SK-MEL-5 (cell line): Measurements from ENCODE around the gene DUSP16. TPM values are rescaled to one million over a fixed set of nuclear protein-coding genes. Genes with fewer than 3 reads are reported as not detected.
A peak's percentile ranks its signal among the peaks of the same experiment; 100 is the strongest.

Experiments
- DNase-seq: peaks from one replicate; pipeline ENCODE4 v3.0.0-alpha.2; 2016; ENCODE audit warnings: low read depth, low spot score
- in situ Hi-C: cut with HindIII; loops from 2 replicates; pipeline ENCODE4 v1.10.0; 2016; ENCODE audit warnings: low sequenced_read_pairs, high pct_unique_total_duplicates, low pct_unique_long_range_greater_than_20kb
- total RNA-seq: library from RNA; depleted of rRNA; stranded (reverse); fragments of >200 nt; shearing (Covaris generic); gene quantifications from 2 replicates; pipeline ENCODE4 v1.2.3, GENCODE V29; 2014

Gene DUSP16
- total RNA-seq, 1 experiment from 2014 or later: 15.1 TPM

DNA sequence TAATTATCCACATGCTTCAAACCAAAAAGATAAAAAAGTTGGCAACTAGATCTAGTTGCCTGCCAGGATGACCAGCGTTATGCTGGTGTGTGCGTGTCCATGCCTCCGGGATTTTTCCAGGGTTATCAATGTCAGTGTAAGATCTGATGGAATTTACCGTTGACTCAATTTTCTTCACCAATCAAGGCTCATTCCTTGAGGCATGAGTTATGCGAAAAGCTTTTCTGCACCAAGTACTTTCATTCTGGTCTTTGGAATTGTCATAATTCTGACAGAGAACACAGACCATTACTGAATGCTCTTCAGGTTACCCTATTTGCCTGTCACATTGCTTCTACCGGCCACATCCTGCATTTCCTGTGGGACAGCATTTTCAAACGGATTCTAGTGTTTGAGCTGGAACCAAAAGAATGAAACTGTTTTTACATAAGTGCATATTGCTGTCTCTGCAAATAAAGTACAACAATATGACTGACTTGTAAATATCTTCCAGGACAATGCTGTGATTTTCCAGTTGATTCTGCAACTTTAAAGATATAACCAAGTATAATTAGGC, 91.8 kb downstream of the DUSP16 start:
- in situ Hi-C loops: no loop called here
- DNase-seq: no peak

- in situ Hi-C loops: no loop called here
Observed at GRCh38 chr12:12469386-12469785, 93.3 kb downstream of the DUSP16 start.

DNA sequence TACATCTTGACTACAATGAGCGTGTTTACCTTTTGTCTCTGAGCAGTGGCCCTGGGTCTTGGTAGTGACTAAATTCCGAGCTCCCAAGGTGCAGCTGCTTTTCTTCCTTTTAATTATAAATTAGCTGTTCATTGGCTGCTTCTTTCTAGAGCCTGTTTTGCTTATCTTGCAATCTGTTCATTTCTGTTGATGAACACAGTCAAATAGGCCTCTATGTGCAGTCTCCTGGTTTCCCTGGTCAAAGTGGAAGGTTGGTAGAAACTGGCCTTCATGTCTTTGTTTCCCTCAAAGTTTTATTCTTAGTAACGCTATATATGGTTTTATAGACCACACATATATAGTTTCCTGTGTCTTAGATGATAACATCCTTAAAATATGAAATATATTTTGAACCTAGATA, 94.1 kb downstream of the DUSP16 start:
- in situ Hi-C loops: no loop called here
- DNase-seq: no peak

More at GRCh38 chr12:12469386-12469785, 93.3 kb downstream of the DUSP16 start:
- DNase-seq: no peak

DNA sequence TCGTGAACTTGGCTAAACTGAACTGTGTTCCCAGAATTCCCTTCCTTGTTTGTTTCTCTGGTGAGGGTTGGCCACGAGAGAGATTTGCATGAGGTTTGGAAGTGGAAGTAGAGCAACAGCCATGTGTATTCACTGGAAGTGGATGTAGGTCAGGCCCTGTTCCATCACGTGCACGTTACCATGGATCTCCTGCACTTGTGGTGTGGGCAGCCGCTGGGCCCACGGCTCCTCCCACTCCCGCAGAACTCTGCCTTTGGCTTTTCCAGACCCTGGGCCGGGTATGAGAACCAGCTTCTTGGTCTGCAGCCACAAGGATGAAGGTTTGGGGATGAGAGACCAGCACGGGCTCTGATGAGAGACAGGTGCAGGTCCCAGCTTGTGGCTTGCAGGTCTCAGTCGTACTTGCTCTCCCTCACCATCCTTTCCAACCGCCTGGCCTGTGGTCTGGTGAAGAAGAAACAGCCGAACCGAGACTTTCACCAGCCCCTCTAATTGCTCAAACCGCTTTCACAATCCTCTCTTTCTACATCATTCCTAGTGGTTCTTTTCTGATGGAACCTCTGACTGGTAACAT, 94.9 kb downstream of the DUSP16 start:
- DNase-seq: no peak
- in situ Hi-C loops: no loop called here

DNA sequence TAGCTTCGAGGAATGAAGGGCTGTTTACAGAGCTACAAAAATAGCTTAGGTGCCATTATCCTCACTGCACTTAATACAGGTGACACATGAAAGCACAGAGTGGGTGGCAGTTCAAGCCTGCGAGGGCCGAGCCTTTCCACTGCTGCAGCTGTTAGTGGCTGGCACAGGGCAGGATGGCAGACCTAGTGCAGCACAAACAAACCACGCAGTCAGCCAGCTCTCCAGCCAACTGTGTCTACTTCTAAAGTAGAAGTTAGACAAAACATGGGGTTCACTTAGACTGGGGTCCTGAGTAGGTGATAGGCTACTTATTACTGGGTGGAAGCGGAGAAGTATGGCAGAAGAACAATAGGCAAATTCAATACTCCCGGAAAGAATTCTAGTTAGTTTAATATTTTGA, 95.4 kb downstream of the DUSP16 start:
- in situ Hi-C loops: no loop called here
- DNase-seq: no peak

- in situ Hi-C loops: no loop called here
- no peak for DNase-seq
Observed at GRCh38 chr12:12466157-12466556, 96.5 kb downstream of the DUSP16 start.

DNA sequence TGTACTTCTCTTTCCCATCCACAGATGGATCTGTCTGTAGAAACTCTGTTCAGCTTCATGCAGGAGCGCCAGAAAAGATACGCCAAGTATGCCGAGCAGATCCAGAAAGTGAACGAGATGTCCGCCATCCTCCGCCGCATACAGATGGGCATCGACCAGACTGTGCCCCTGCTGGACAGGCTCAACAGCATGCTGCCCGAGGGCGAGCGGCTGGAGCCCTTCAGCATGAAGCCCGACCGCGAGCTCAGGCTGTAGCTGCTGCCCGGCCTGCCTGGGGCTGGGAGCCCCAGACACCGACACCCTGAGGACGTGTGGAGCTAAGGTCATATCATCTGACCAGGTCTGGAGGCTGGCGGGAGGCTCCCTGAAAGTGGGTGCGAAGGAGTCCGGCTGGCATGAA, 97.1 kb downstream of the DUSP16 start:
- no peak for DNase-seq
- in situ Hi-C loops: no loop called here

DNA sequence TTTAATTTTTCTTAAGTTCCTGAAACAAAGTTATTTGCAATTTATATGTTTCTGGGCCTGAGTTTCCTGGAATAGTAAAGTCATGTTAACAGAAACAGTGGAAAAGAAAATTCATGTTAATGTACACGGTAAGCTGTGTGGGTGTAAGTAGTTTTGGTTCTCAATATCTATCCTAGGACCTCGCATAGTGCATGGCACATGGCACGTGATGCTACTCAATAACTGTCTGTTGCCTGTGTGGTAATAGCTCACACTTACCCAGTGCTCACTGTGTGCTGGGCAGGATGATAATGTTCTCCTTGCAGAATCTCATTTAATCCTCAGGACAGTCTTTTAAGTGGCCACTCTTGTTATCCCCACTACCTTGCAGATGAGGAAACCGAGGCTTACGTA, 100.7 kb downstream of the DUSP16 start:
- in situ Hi-C loops: no loop called here
- no peak for DNase-seq

- no peak for DNase-seq
- in situ Hi-C loops: no loop called here
Observed at GRCh38 chr12:12460935-12461922, 101.4 kb downstream of the DUSP16 start.

GRCh38 chr12:12456637-12457036, 106.0 kb downstream of the DUSP16 start:
- peak; percentile 86 for DNase-seq
- in situ Hi-C loops: no loop called here

GRCh38 chr12:12454315-12454714, 108.3 kb downstream of the DUSP16 start:
- in situ Hi-C loops: no loop called here
- no peak for DNase-seq

DNA sequence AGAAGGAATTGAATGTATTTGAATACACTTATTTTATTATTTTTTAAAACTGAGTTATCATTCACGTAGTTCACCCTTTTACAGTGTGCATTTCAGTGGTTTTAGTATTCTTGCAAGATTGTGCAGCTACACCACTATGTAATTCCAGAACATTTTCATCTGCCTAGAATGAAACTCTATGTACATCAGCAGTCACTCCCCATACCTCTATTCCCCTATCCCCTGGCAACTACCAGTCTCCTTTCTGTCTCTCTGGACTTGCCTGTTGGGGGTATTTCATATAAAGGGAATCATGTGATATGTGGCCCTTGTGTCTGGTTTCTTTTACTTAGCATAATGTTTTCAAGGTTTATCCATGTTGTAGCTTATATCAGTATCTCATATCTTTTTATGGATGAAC, 109.0 kb downstream of the DUSP16 start:
- in situ Hi-C loops: no loop called here

DNA sequence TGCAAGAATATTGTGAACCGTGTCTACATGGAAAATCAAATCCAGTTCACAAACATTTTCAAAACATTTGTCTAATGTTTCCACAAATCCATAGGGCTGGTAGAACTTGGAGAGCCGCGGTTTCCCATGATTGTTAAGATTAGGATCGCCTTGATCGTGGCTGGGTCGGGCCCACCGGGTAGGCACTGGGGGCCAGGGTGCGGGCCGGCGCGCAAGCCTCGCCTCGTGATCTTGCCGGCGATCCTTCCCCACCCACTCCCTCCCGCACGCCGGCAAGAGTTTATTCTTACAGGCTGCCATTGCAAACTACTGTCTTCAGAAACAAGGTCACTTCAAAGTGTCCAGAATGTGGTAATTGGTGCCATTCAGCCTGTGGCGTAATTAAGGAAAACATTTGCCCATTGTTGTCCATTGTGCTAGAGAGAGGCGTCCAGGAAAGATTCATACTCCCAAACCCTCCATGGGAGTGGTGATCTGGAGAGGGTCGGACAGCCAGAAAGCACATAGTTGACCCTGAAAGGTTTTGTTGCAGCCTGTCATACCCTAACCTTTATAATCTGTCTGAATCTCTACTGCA, 110.2 kb downstream of the DUSP16 start:
- in situ Hi-C loops: no loop called here
- no peak for DNase-seq

More for the DNA sequence above, 109.0 kb downstream of the DUSP16 start:
- no peak for DNase-seq

DNA sequence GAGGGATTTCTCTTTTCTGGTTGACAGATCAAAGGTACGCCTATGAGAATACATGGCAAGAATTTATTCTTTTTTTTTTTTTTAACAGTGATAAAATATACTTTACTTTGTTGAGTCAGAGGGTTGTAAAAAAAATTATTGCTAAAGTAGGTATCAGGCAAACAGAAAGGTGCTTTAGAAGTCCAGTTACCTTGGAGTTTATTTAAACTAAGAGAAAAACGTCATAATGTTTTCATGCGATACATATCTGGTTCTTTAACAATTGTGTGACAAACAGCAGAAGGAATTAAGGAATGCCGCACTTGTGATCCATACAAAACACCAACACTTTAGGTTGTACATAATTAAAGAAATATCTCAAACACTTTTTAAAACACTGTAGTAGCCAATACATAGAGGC, 111.6 kb downstream of the DUSP16 start:
- in situ Hi-C loops: no loop called here

GRCh38 chr12:12450043-12450471, 112.6 kb downstream of the DUSP16 start:
- DNase-seq: no peak
- in situ Hi-C loops: no loop called here

More for the DNA sequence above, 111.6 kb downstream of the DUSP16 start:
- no peak for DNase-seq

DNA sequence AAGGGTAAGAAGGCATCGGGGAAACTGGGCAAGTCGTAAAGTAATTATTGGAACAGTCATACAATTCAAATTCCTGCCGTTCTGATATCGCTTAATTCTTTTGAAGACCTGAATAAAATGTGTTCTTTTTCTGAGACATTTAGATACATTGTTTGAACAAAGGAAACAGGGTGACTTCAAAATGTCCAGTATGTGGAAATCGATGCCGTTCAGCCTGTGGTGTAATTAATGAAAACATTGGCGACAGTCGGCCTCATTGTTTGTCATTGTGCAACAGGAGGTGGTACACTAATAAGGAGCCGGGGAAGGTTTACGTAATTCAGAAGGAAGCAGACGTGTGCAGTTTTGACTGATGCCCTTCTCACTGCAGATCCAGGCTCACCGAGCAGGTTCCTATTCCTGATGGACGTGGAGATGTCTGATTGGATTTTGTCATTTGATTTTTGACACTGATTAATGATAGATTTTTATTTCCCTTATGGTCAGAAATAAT, 113.1 kb downstream of the DUSP16 start:
- DNase-seq: no peak
- in situ Hi-C loops: no loop called here

DNA sequence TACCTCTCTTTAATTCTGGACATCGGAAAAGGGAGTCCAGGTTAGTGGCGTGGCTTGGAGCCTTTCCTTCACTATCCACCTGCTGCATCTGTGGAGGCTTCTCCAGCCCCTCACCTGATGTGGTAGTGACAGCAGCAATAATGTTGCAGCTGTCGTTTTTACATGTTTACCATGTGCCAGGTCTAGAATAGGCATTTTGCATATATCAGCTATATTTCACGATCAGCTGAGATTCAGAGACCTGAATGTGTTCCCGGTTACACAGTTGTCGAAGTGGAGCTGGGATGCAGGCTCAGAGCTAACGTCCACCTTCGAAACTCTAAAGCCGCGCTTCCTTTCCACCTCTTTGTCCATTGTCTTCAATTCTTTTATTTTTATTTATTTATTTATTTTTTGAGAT, 114.8 kb downstream of the DUSP16 start:
- in situ Hi-C loops: no loop called here
- no peak for DNase-seq

GRCh38 chr12:12447236-12447635, 115.4 kb downstream of the DUSP16 start:
- in situ Hi-C loops: no loop called here
- DNase-seq: no peak
